Measurements from ENCODE around the gene KTN1. TPM values are rescaled to one million over a fixed set of nuclear protein-coding genes. Genes with fewer than 3 reads are reported as not detected.

KTN1 gene
- total and polyA plus RNA-seq, 2 experiments from 2014 or later = 150 to 164 TPM

- Histone ChIP-seq H3K4me2 (no peak overlapping the region), H3K9me3 (ENCODE audit: low read depth) (no peaks in the 10 kb centered on the region), H3K79me2 (peaks cover 9% of the 10 kb centered on the region), H2AFZ (no peak overlapping the region), H3K4me3 (no peak overlapping the region), H3K36me3 (replicated peaks; ENCODE audit: insufficient read depth, low read depth) (peaks cover 20% of the 10 kb centered on the region), H4K20me1 (ENCODE audit: insufficient read depth, poor library complexity, severe bottlenecking) (no peaks in the 10 kb centered on the region), H3K27me3 (no peaks in the 10 kb centered on the region), H3K4me1 (ENCODE audit: insufficient read depth) (no peaks in the 10 kb centered on the region), H3K27ac (no peak overlapping the region), H3K9me2 (replicated peaks; ENCODE audit: insufficient read depth) (no peaks in the 10 kb centered on the region)
- DNase-seq (ENCODE audit: low spot score) = no peak
- 100% methylated on average over 1 of the region's 1 CpG for WGBS (ENCODE audit: low lambda C conversion rate, missing lambda C conversion rate)
- TF ChIP-seq EZH2phosphoT487 (IDR thresholded peaks at IDR 0.05; ENCODE audit: low read depth, severe bottlenecking, unreplicated experiment) (no peak), EZH2 (IDR thresholded peaks at IDR 0.05; ENCODE audit: borderline replicate concordance) (no peak), CTCF (IDR thresholded peaks at IDR 0.05; ENCODE audit: poor library complexity) (no peak)
Observed at GRCh38 chr14:55620277-55620676, 40.3 kb downstream of the KTN1 start.

- Histone ChIP-seq H3K4me2 (no peak overlapping the region), H3K36me3 (replicated peaks; ENCODE audit: insufficient read depth, low read depth) (peaks cover 20% of the 10 kb centered on the region), H4K20me1 (ENCODE audit: insufficient read depth, poor library complexity, severe bottlenecking) (no peaks in the 10 kb centered on the region), H3K79me2 (peaks cover 5% of the 10 kb centered on the region), H2AFZ (no peak overlapping the region), H3K4me1 (ENCODE audit: insufficient read depth) (no peaks in the 10 kb centered on the region), H3K4me3 (no peak overlapping the region), H3K27ac (no peak overlapping the region), H3K9me3 (ENCODE audit: low read depth) (no peaks in the 10 kb centered on the region), H3K9me2 (replicated peaks; ENCODE audit: insufficient read depth) (no peaks in the 10 kb centered on the region), H3K27me3 (no peaks in the 10 kb centered on the region)
- WGBS (ENCODE audit: low lambda C conversion rate, missing lambda C conversion rate) = 94% methylated on average over 3 of the region's 3 CpGs
- no peak for DNase-seq (ENCODE audit: low spot score)
- TF ChIP-seq EZH2 (IDR thresholded peaks at IDR 0.05; ENCODE audit: borderline replicate concordance) = no peak
- no peak for TF ChIP-seq CTCF (IDR thresholded peaks at IDR 0.05; ENCODE audit: poor library complexity)
- TF ChIP-seq EZH2phosphoT487 (IDR thresholded peaks at IDR 0.05; ENCODE audit: low read depth, severe bottlenecking, unreplicated experiment) = no peak
Observed at GRCh38 chr14:55620981-55621380, 41.0 kb downstream of the KTN1 start.

- peaks cover 4% of the 10 kb centered on the region for H3K79me2 ChIP-seq
- no peak for TF ChIP-seq EZH2 (IDR thresholded peaks at IDR 0.05; ENCODE audit: borderline replicate concordance)
- TF ChIP-seq CTCF (IDR thresholded peaks at IDR 0.05; ENCODE audit: poor library complexity) = no peak
- TF ChIP-seq EZH2phosphoT487 (IDR thresholded peaks at IDR 0.05; ENCODE audit: low read depth, severe bottlenecking, unreplicated experiment) = no peak
- H3K27ac ChIP-seq = no peak overlapping the region
- H2AFZ ChIP-seq = no peak overlapping the region
- H4K20me1 ChIP-seq (ENCODE audit: insufficient read depth, poor library complexity, severe bottlenecking) = no peaks in the 10 kb centered on the region
- H3K27me3 ChIP-seq = no peaks in the 10 kb centered on the region
- peaks cover 20% of the 10 kb centered on the region for H3K36me3 ChIP-seq (replicated peaks; ENCODE audit: insufficient read depth, low read depth)
- H3K9me2 ChIP-seq (replicated peaks; ENCODE audit: insufficient read depth) = no peaks in the 10 kb centered on the region
- H3K4me3 ChIP-seq = no peak overlapping the region
- H3K4me1 ChIP-seq (ENCODE audit: insufficient read depth) = no peaks in the 10 kb centered on the region
- DNase-seq (ENCODE audit: low spot score) = no peak
- no peaks in the 10 kb centered on the region for H3K9me3 ChIP-seq (ENCODE audit: low read depth)
- no peak overlapping the region for H3K4me2 ChIP-seq
- WGBS (ENCODE audit: low lambda C conversion rate, missing lambda C conversion rate) = 93% methylated on average over 5 of the region's 5 CpGs
Observed at GRCh38 chr14:55621391-55621790, 41.4 kb downstream of the KTN1 start.

GRCh38 chr14:55624913-55625312 lies 44.9 kb downstream of the KTN1 start:
- Histone ChIP-seq H3K9me2 (replicated peaks; ENCODE audit: insufficient read depth) (no peaks in the 10 kb centered on the region), H3K4me2 (no peak overlapping the region)
- WGBS (ENCODE audit: low lambda C conversion rate, missing lambda C conversion rate) = 90% methylated on average over 4 of the region's 4 CpGs

More at GRCh38 chr14:55624913-55625312, 44.9 kb downstream of the KTN1 start:
- no peak overlapping the region for H3K4me3 ChIP-seq
- no peaks in the 10 kb centered on the region for H3K79me2 ChIP-seq
- H3K9me3 ChIP-seq (ENCODE audit: low read depth) = no peaks in the 10 kb centered on the region
- no peaks in the 10 kb centered on the region for H4K20me1 ChIP-seq (ENCODE audit: insufficient read depth, poor library complexity, severe bottlenecking)
- no peaks in the 10 kb centered on the region for H3K27me3 ChIP-seq
- no peaks in the 10 kb centered on the region for H3K4me1 ChIP-seq (ENCODE audit: insufficient read depth)
- no peak for DNase-seq (ENCODE audit: low spot score)
- H2AFZ ChIP-seq = no peak overlapping the region
- peaks cover 9% of the 10 kb centered on the region for H3K36me3 ChIP-seq (replicated peaks; ENCODE audit: insufficient read depth, low read depth)
- no peak for TF ChIP-seq EZH2phosphoT487 (IDR thresholded peaks at IDR 0.05; ENCODE audit: low read depth, severe bottlenecking, unreplicated experiment)
- TF ChIP-seq EZH2 (IDR thresholded peaks at IDR 0.05; ENCODE audit: borderline replicate concordance) = no peak
- no peak for TF ChIP-seq CTCF (IDR thresholded peaks at IDR 0.05; ENCODE audit: poor library complexity)
- no peak overlapping the region for H3K27ac ChIP-seq

Data from hepatocyte (in vitro differentiated cells).